HepG2 (cell line): ENCODE measurements around the gene NCOA5. TPM values are rescaled to one million over a fixed set of nuclear protein-coding genes. Genes with fewer than 3 reads are reported as not detected.

Experiments
- ATAC-seq: fragments of 200-7000 bp; cut with Tn5 transposase; 3 replicates; pipeline ENCODE4 v1.9.1; 2020; ENCODE audit warnings: mild to moderate bottlenecking, moderate library complexity
- BruUV-seq: library from RNA; stranded (reverse); fragments of 400-500 nt; replicated peaks from 2 replicates; lab custom pipeline; 2021; lab: Mats Ljungman, UMichigan
- CTCF ChIA-PET: fragments of 300-600 bp; formaldehyde crosslinking; extraction: SDS; loops from one replicate; lab custom pipeline; 2021; ENCODE audit warnings: low total read pairs, inconsistent platforms, low intra/inter-chr PET ratio; lab: Yijun Ruan, JAX
- POLR2A ChIA-PET: fragments of 350-600 bp; sonication (Branson Sonifier 250); formaldehyde crosslinking; loops from one replicate; lab custom pipeline; 2020; ENCODE audit warnings: antibody characterized with exemption, inconsistent platforms; lab: Yijun Ruan, JAX
- DNase-seq: peaks from one replicate; pipeline ENCODE4 v3.0.0-alpha.2; 2015; ENCODE audit warnings: low spot score
- FAIRE-seq: peaks from 3 replicates; lab custom pipeline; 2011; peaks lifted over from hg19 to GRCh38; lab: Jason Lieb, UNC
- H2AFZ ChIP-seq: one replicate; pipeline ENCODE4 v1.6.1; 2011; ENCODE audit warnings: low read length, inconsistent platforms
- H3K27ac ChIP-seq: fragments of 300-600 bp; 3 replicates; pipeline ENCODE4 v1.8.0; 2011; ENCODE audit warnings: mixed run types, mild to moderate bottlenecking, mixed read lengths, low read length, inconsistent platforms; ENCODE audit not compliant: insufficient read depth; ENCODE audit errors: extremely low read length
- H3K27me3 ChIP-seq, 2 experiments: fragments of 200-600 bp in 1 of 2; 2 replicates in 1 of 2; 3 replicates in 1 of 2; pipeline versions ENCODE4 v1.6.0 to v1.8.0; 2011; ENCODE audit warnings: low read length in 2 of 2, mild to moderate bottlenecking in 2 of 2, moderate library complexity in 2 of 2, inconsistent platforms in 1 of 2; ENCODE audit not compliant: insufficient read depth in 2 of 2, control insufficient read depth in 1 of 2
- H3K36me3 ChIP-seq, 2 experiments: fragments of 200-600 bp in 1 of 2; replicated peaks in 1 of 2; 2 replicates in 1 of 2; 3 replicates in 1 of 2; pipeline versions ENCODE4 v1.5.1 to v1.8.0; 2011; ENCODE audit warnings: low read length in 2 of 2, inconsistent platforms in 1 of 2; ENCODE audit not compliant: insufficient read depth in 2 of 2, control insufficient read depth in 1 of 2
- H3K4me1 ChIP-seq: 2 replicates; pipeline ENCODE4 v1.5.1; 2012; ENCODE audit warnings: low read length, inconsistent platforms; ENCODE audit not compliant: insufficient read depth
- H3K4me2 ChIP-seq: 2 replicates; pipeline ENCODE4 v1.6.0; 2011; ENCODE audit warnings: low read depth, low read length, inconsistent platforms
- H3K4me3 ChIP-seq, 3 experiments: fragments of 200-600 bp in 1 of 3; sonication (generic), shearing (Covaris generic) in 1 of 3; replicated peaks in 1 of 3; 2 replicates each; pipeline ENCODE4 v1.5.1; 2011 to 2016; ENCODE audit warnings: low read length in 3 of 3, inconsistent platforms in 2 of 3, low read depth in 2 of 3, mild to moderate bottlenecking in 2 of 3, control low read depth in 1 of 3, mixed read lengths in 1 of 3; ENCODE audit not compliant: insufficient read depth in 1 of 3
- H3K79me2 ChIP-seq: one replicate; pipeline ENCODE4 v1.6.1; 2011; ENCODE audit warnings: low read length, inconsistent platforms; ENCODE audit not compliant: insufficient read depth
- H3K9ac ChIP-seq: 2 replicates; pipeline ENCODE4 v1.6.0; 2011; ENCODE audit warnings: mild to moderate bottlenecking, low read depth, low read length, inconsistent platforms; ENCODE audit not compliant: insufficient read depth
- H3K9me3 ChIP-seq: 2 replicates; pipeline ENCODE4 v1.5.1; 2012; ENCODE audit warnings: mild to moderate bottlenecking, low read length
- H4K20me1 ChIP-seq: 2 replicates; pipeline ENCODE4 v1.6.0; 2011; ENCODE audit warnings: inconsistent platforms, mild to moderate bottlenecking, low read length, moderate library complexity; ENCODE audit not compliant: insufficient read depth
- FOXA1 ChIP-seq, 2 experiments: fragments of 450-650 bp in 1 of 2; sonication (generic) in 1 of 2; formaldehyde crosslinking in 1 of 2; IDR thresholded peaks; 2 replicates each; pipeline versions ENCODE4 v1.4.0 to v1.6.1; 2016 to 2020; ENCODE audit warnings: missing genetic modification reagents in 1 of 2
- FOXA3 ChIP-seq: IDR thresholded peaks from 2 replicates; pipeline ENCODE4 v1.6.1; 2016; ENCODE audit warnings: missing genetic modification reagents, missing compliant biosample characterization
- HNF1A ChIP-seq, 2 experiments: sonication (generic) in 1 of 2; formaldehyde crosslinking in 1 of 2; IDR thresholded peaks; 2 replicates each; pipeline versions ENCODE4 v1.4.0 to v1.6.1; 2016 to 2020; ENCODE audit warnings: borderline replicate concordance in 1 of 2, low read depth in 1 of 2, mild to moderate bottlenecking in 1 of 2, missing genetic modification reagents in 1 of 2
- KLF11 ChIP-seq: IDR thresholded peaks from 2 replicates; pipeline ENCODE4 v1.6.1; 2016; ENCODE audit warnings: missing compliant biosample characterization
- KLF6 ChIP-seq: IDR thresholded peaks from 2 replicates; pipeline ENCODE4 v1.8.0; 2016; ENCODE audit warnings: missing biosample characterization, missing genetic modification reagents
- NFKB2 ChIP-seq: sonication (generic); formaldehyde crosslinking; IDR thresholded peaks from 2 replicates; pipeline ENCODE4 v1.4.0; 2020; ENCODE audit warnings: missing genetic modification reagents, borderline replicate concordance
- RFX5 ChIP-seq: IDR thresholded peaks from 2 replicates; pipeline ENCODE4 v1.6.1; 2011; ENCODE audit warnings: low read depth, low read length, improper control_type of control experiment
- ZNF652 ChIP-seq: IDR thresholded peaks from 2 replicates; pipeline ENCODE4 v1.6.1; 2016; ENCODE audit warnings: low read depth, borderline replicate concordance
- ZNF747 ChIP-seq: sonication (generic); formaldehyde crosslinking; IDR thresholded peaks from 2 replicates; pipeline ENCODE4 v1.8.1; 2023; ENCODE audit warnings: missing genetic modification reagents, mild to moderate bottlenecking, borderline replicate concordance
- WGBS: methylation state at CpG from one replicate; pipeline ENCODE4 v1.1.6; 2017; ENCODE audit warnings: low lambda C conversion rate; 5-methylcytosine and 5-hydroxymethylcytosine counted together
- in situ Hi-C: cut with HindIII; loops from 2 replicates; pipeline ENCODE4 v1.10.0; 2017; ENCODE audit warnings: low pct_unique_long_range_greater_than_20kb; ENCODE audit not compliant: extremely low pct_ligation_motif_present
- intact Hi-C: fragments of 100-400 bp; cut with micrococcal nuclease; formaldehyde crosslinking; loops from one replicate; pipeline ENCODE4 v1.10.0; 2022; ENCODE audit not compliant: unreplicated experiment
- polyA plus RNA-seq, 8 experiments: library from polyadenylated mRNA; depleted of rRNA in 3 of 8; stranded (reverse) in 7 of 8; unstranded in 1 of 8; fragments of >200 nt; fragmentation: Illumina TruSeq in 4 of 8; extraction: Trizol in 4 of 8; gene quantifications; 2 replicates each; pipeline versions ENCODE4 v1.2.1 to v1.2.3, GENCODE V29; 2011 to 2016; ENCODE audit warnings: low read depth in 4 of 8, missing spikeins in 1 of 8, mixed read lengths in 1 of 8; ENCODE audit not compliant: insufficient read depth in 1 of 8
- total RNA-seq, 5 experiments: library from RNA; depleted of rRNA; stranded (reverse); fragments of >200 nt; fragmentation: Illumina TruSeq; extraction: Trizol; gene quantifications; 2 replicates each; pipeline ENCODE4 v1.2.3, GENCODE V29; 2016; ENCODE audit warnings: low read depth in 1 of 5

NCOA5 gene
- total and polyA plus RNA-seq, 2 of the 13 experiments (the other 11 are each of a cell fraction or from before 2014, with no cell fraction given): 16.5 to 28.4 TPM

- H3K4me2 ChIP-seq: 0 out of 2 replicates have a peak overlapping the region, but pooled peaks have one; percentile 4
- TF ChIP-seq ZNF747 (CRISPR knock-in tag) (no peak), FOXA1 (IDR thresholded peaks at IDR 0.05) (no peak), FOXA1 (CRISPR knock-in tag; IDR thresholded peaks at IDR 0.05) (peak; percentile 12; the same call in 1 of the 2 replicates), FOXA3 (CRISPR knock-in tag) (peak; percentile 47; the same call in 1 of the 2 replicates), KLF6 (no peak), NFKB2 (CRISPR knock-in tag) (no peak), HNF1A (IDR thresholded peaks at IDR 0.05; ENCODE audit: low read depth) (no peak), HNF1A (CRISPR knock-in tag; IDR thresholded peaks at IDR 0.05; ENCODE audit: borderline replicate concordance) (no peak), KLF11 (CRISPR knock-in tag) (no peak), ZNF652 (peak; percentile 81), RFX5 (no peak)
- H3K9ac ChIP-seq: no peak overlapping the region
- intact Hi-C loops (no loop called here), in situ Hi-C loops (no loop called here)
- DNase-seq (no peak), FAIRE-seq (no peak), ATAC-seq (no peak)
- H3K27ac ChIP-seq: no peak overlapping the region
- no peaks in the 10 kb centered on the region for H3K9me3 ChIP-seq
- POLR2A ChIA-PET: no interaction called here
- WGBS: 4% methylated on average over 4 of the region's 4 CpGs
- peaks cover 13% of the 10 kb centered on the region; the same call in 1 of the 2 replicates for H4K20me1 ChIP-seq
- H2AFZ ChIP-seq: no peak overlapping the region
- H3K79me2 ChIP-seq: no peaks in the 10 kb centered on the region
- peaks cover 72% of the 10 kb centered on the region for H3K4me1 ChIP-seq
- H3K36me3 ChIP-seq: no peaks in the 10 kb centered on the region
- no TSS peak for BruUV-seq
- H3K4me3 ChIP-seq: no peak overlapping the region
- peaks cover under 1 to 8% of the 10 kb centered on the region in 2 experiments; a peak in 1 of 5 replicates for H3K27me3 ChIP-seq
- CTCF ChIA-PET: no interaction called here
Measured at GRCh38 chr20:46018112-46018511, 71.7 kb downstream of the NCOA5 start.
